Gastrocnemius medialis (tissue), 4 donors: Measurements from ENCODE around the gene POC1A. TPM values are rescaled to one million over a fixed set of nuclear protein-coding genes. Genes with fewer than 3 reads are reported as not detected.

ENCODE experiments used
- ATAC-seq, 2 donors: fragments of 150-250 bp; one replicate each; pipeline ENCODE4 v1.9.1; 2016
- DNase-seq, 2 donors: peaks; one replicate each; pipeline ENCODE4 v3.0.0-alpha.2; 2019
- H3K27ac ChIP-seq, 4 donors: fragments of 200-600 bp; sonication (generic); 1 replicate in 1 of 4; 2 replicates in 3 of 4; pipeline ENCODE4 v1.5.1; 2016 to 2018; ENCODE audit warnings: mild to moderate bottlenecking in 2 of 4, moderate library complexity in 1 of 4
- H3K27me3 ChIP-seq, 3 donors: fragments of 200-600 bp; sonication (generic) in 2 of 3; 1 replicate in 1 of 3; 2 replicates in 2 of 3; pipeline versions ENCODE4 v1.5.1 to v1.6.0; 2016 to 2019; ENCODE audit warnings: mild to moderate bottlenecking in 1 of 3, moderate library complexity in 1 of 3
- H3K36me3 ChIP-seq, 2 donors: fragments of 200-600 bp; sonication (generic) in 1 of 2; one replicate each; pipeline ENCODE4 v1.5.1; 2017 to 2018
- H3K4me1 ChIP-seq, 2 donors: fragments of 200-600 bp; sonication (generic) in 1 of 2; one replicate each; pipeline ENCODE4 v1.5.1; 2016 to 2017; ENCODE audit warnings: mild to moderate bottlenecking in 2 of 2
- H3K4me3 ChIP-seq, 4 donors: fragments of 200-600 bp; sonication (generic) in 3 of 4; 1 replicate in 1 of 4; 2 replicates in 3 of 4; pipeline ENCODE4 v1.5.1; 2016 to 2019; ENCODE audit warnings: mild to moderate bottlenecking in 2 of 4
- H3K9me3 ChIP-seq, 3 donors: fragments of 200-600 bp; sonication (generic) in 2 of 3; 1 replicate in 1 of 3; 2 replicates in 2 of 3; pipeline ENCODE4 v1.5.1; 2016 to 2019
- POLR2A ChIP-seq, 2 donors: fragments of 450-650 bp; IDR thresholded peaks; one replicate each; pipeline ENCODE4 v1.6.1; 2017; ENCODE audit warnings: antibody characterized with exemption in 2 of 2, mild to moderate bottlenecking in 2 of 2, moderate library complexity in 2 of 2
- in situ Hi-C, 4 donors: fragments of 200-750 bp; cut with MboI; loops; one replicate each; pipeline versions ENCODE4 v1.15.0 to v1.8.0; 2017; ENCODE audit warnings: low sequenced_read_pairs in 4 of 4
- intact Hi-C: fragments of 100-400 bp; cut with DNase I; formaldehyde crosslinking; loops from one replicate; pipeline ENCODE4 v1.15.1; 2023; ENCODE audit warnings: low total_unique reads
- total RNA-seq, 4 donors: library from RNA; depleted of rRNA; stranded (reverse); fragments of >200 nt; gene quantifications; one replicate each; pipeline versions ENCODE4 v1.1.0 to v1.2.3, GENCODE V29; 2016
- TF ChIP-seq, protein P1 (sequence below), 5 experiments: fragments of 450-650 bp in 3 of 5; fragments of 200-600 bp in 2 of 5; sonication (generic) in 2 of 5; IDR thresholded peaks in 4 of 5; conservative IDR thresholded peaks in 1 of 5; 1 replicate in 4 of 5; 2 replicates in 1 of 5; pipeline ENCODE4 v1.5.1; 2016 to 2019; ENCODE audit warnings: antibody characterized with exemption in 5 of 5, mild to moderate bottlenecking in 3 of 5, moderate library complexity in 3 of 5

Gene POC1A
- total RNA-seq, 4 donors from 2014 or later, result 0.51 to 3.2 (median 0.81) TPM

DNA sequence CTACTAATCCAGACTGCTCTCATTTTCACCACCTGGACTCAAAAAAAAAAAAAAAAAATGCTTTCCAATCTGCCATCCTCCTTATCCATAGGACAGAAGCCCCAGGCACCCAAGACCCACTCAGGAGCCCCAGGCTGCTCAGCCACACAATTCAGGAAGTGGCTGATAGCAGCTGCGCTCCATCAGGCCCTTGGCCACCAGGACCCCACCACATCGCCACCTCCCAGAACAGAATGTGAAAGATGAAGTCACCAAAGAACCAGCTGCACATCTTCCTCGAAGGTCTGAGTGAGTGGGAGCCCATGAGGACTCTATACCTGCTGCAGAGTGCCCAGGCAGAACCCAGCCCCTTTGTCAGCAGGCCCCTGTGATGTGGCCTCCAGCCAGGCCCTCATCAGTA is 19.5 kb downstream of the POC1A start:
- Histone ChIP-seq H3K4me1 (peaks cover 21 to 24% of the 10 kb centered on the region in 2 donors), H3K4me3 (no peak overlapping the region), H3K9me3 (no peaks in the 10 kb centered on the region), H3K27ac (no peak overlapping the region), H3K36me3 (no peaks in the 10 kb centered on the region), H3K27me3 (no peaks in the 10 kb centered on the region)
- in situ Hi-C loops (no loop called here), intact Hi-C loops (no loop called here)
- ATAC-seq (no peak), DNase-seq (no peak)
- TF ChIP-seq, protein P1, sequence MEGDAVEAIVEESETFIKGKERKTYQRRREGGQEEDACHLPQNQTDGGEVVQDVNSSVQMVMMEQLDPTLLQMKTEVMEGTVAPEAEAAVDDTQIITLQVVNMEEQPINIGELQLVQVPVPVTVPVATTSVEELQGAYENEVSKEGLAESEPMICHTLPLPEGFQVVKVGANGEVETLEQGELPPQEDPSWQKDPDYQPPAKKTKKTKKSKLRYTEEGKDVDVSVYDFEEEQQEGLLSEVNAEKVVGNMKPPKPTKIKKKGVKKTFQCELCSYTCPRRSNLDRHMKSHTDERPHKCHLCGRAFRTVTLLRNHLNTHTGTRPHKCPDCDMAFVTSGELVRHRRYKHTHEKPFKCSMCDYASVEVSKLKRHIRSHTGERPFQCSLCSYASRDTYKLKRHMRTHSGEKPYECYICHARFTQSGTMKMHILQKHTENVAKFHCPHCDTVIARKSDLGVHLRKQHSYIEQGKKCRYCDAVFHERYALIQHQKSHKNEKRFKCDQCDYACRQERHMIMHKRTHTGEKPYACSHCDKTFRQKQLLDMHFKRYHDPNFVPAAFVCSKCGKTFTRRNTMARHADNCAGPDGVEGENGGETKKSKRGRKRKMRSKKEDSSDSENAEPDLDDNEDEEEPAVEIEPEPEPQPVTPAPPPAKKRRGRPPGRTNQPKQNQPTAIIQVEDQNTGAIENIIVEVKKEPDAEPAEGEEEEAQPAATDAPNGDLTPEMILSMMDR (IDR thresholded peaks at IDR 0.05 in 4 of 5, conservative IDR thresholded peaks at IDR 0.05 in 1 of 5), result no peak
- no peak for TF ChIP-seq POLR2A (IDR thresholded peaks at IDR 0.05)

GRCh38 chr3:52132930-52133329 is 21.3 kb downstream of the POC1A start:
- ATAC-seq (no peak), DNase-seq (no peak)

GRCh38 chr3:52132041-52132440 is 22.2 kb downstream of the POC1A start:
- no peaks in the 10 kb centered on the region for H3K27me3 ChIP-seq
- intact Hi-C loops, result no loop called here
- H3K36me3 ChIP-seq, result no peaks in the 10 kb centered on the region
- in situ Hi-C loops, result no loop called here
- H3K27ac ChIP-seq, result no peak overlapping the region
- DNase-seq (no peak), ATAC-seq (no peak)
- no peak for TF ChIP-seq POLR2A (IDR thresholded peaks at IDR 0.05)
- TF ChIP-seq, protein P1 (IDR thresholded peaks at IDR 0.05 in 4 of 5, conservative IDR thresholded peaks at IDR 0.05 in 1 of 5), result no peak
- peaks cover 12% of the 10 kb centered on the region in 2 donors for H3K4me1 ChIP-seq
- no peaks in the 10 kb centered on the region for H3K9me3 ChIP-seq
- H3K4me3 ChIP-seq, result no peak overlapping the region

More at GRCh38 chr3:52132930-52133329, 21.3 kb downstream of the POC1A start:
- intact Hi-C loops (no loop called here), in situ Hi-C loops (no loop called here)
- Histone ChIP-seq H3K4me1 (peaks cover 15 to 18% of the 10 kb centered on the region in 2 donors), H3K9me3 (no peaks in the 10 kb centered on the region), H3K4me3 (no peak overlapping the region), H3K27me3 (no peaks in the 10 kb centered on the region), H3K36me3 (no peaks in the 10 kb centered on the region), H3K27ac (no peak overlapping the region)
- TF ChIP-seq, protein P1 (IDR thresholded peaks at IDR 0.05 in 4 of 5, conservative IDR thresholded peaks at IDR 0.05 in 1 of 5), result no peak
- no peak for TF ChIP-seq POLR2A (IDR thresholded peaks at IDR 0.05)

- intact Hi-C loops, result no loop called here
- Histone ChIP-seq H3K36me3 (no peaks in the 10 kb centered on the region), H3K27me3 (no peaks in the 10 kb centered on the region), H3K4me1 (peaks cover 2% of the 10 kb centered on the region in 2 donors), H3K27ac (no peak overlapping the region), H3K4me3 (no peak overlapping the region), H3K9me3 (no peaks in the 10 kb centered on the region)
- DNase-seq (no peak), ATAC-seq (no peak)
- TF ChIP-seq POLR2A (IDR thresholded peaks at IDR 0.05), result no peak
- TF ChIP-seq, protein P1 (IDR thresholded peaks at IDR 0.05 in 4 of 5, conservative IDR thresholded peaks at IDR 0.05 in 1 of 5), result no peak
- in situ Hi-C loops, result no loop called here
These were observed 23.1 kb downstream of the POC1A start for GRCh38 chr3:52130966-52131622.
